Cardiac muscle cell (in vitro differentiated cells and primary cell): ENCODE data around the gene DOCK1. TPM values are rescaled to one million over a fixed set of nuclear protein-coding genes. Genes with fewer than 3 reads are reported as not detected.

Source experiments
- DNase-seq, 2 donors: peaks; one replicate each; pipeline versions ENCODE4 v3.0.0 to v3.0.0-alpha.2; 2010 to 2017; ENCODE audit warnings: low read depth in 1 of 2, low spot score in 1 of 2
- H3K27ac ChIP-seq: fragments of 200-600 bp; sonication (generic); 2 replicates; pipeline ENCODE4 v1.5.1; 2016
- H3K27me3 ChIP-seq: fragments of 200-600 bp; sonication (generic); 2 replicates; pipeline ENCODE4 v1.6.0; 2016; ENCODE audit warnings: control low read depth
- H3K36me3 ChIP-seq: fragments of 200-600 bp; sonication (generic); 2 replicates; pipeline ENCODE4 v1.5.1; 2016; ENCODE audit warnings: control low read depth
- H3K4me1 ChIP-seq: fragments of 200-600 bp; sonication (generic); 2 replicates; pipeline ENCODE4 v1.8.1; 2017; ENCODE audit warnings: low read depth, mild to moderate bottlenecking, mixed run types
- H3K4me3 ChIP-seq: fragments of 200-600 bp; sonication (generic); 2 replicates; pipeline ENCODE4 v1.5.1; 2016; ENCODE audit warnings: mild to moderate bottlenecking
- H3K9me3 ChIP-seq: fragments of 200-600 bp; sonication (generic); 2 replicates; pipeline ENCODE4 v1.5.1; 2017; ENCODE audit warnings: low read depth, mild to moderate bottlenecking, control low read depth
- polyA plus RNA-seq: library from polyadenylated mRNA; unstranded; fragments of >200 nt; fragmentation: Nextera tagmentation; extraction: Ambion mirVana; gene quantifications from 2 replicates; pipeline ENCODE4 v1.2.1, GENCODE V29; 2016
- total RNA-seq: library from RNA; depleted of rRNA; stranded (reverse); fragments of >200 nt; gene quantifications from 2 replicates; pipeline ENCODE4 v1.2.3, GENCODE V29; 2016
- TF ChIP-seq, protein P1 (sequence below): IDR thresholded peaks from 2 replicates; pipeline ENCODE4 v1.5.1; 2012; ENCODE audit warnings: low read depth, mild to moderate bottlenecking, low read length

The DOCK1 gene
- total and polyA plus RNA-seq, 2 experiments from 2014 or later, result 15.0 to 30.6 TPM

DNA sequence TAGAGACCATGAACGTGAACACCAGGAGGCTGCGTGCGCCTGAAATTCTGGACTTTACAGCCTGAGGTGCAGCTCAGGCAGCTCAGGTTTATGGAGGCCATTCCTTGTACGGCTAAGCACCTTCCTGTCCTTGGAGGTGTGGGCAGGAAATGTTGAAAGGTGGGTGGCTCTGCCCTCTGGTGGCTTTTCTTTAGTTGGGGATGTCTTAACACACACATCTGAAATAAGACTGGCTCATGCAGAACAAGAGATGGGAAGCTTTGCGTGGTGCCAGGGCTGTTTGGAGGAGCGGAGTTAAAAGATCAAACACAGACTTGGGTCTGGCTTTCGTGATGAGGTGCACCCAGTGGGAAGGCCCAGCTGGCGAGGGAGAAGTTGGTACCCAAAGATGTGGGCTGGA lies 64.1 kb downstream of the DOCK1 start:
- H3K36me3 ChIP-seq, result no peaks in the 10 kb centered on the region
- peaks cover 9% of the 10 kb centered on the region for H3K4me1 ChIP-seq
- peak in 1 of 2 donors; percentile 7 for DNase-seq
- no peaks in the 10 kb centered on the region for H3K9me3 ChIP-seq
- H3K27me3 ChIP-seq, result no peaks in the 10 kb centered on the region
- TF ChIP-seq, protein P1, sequence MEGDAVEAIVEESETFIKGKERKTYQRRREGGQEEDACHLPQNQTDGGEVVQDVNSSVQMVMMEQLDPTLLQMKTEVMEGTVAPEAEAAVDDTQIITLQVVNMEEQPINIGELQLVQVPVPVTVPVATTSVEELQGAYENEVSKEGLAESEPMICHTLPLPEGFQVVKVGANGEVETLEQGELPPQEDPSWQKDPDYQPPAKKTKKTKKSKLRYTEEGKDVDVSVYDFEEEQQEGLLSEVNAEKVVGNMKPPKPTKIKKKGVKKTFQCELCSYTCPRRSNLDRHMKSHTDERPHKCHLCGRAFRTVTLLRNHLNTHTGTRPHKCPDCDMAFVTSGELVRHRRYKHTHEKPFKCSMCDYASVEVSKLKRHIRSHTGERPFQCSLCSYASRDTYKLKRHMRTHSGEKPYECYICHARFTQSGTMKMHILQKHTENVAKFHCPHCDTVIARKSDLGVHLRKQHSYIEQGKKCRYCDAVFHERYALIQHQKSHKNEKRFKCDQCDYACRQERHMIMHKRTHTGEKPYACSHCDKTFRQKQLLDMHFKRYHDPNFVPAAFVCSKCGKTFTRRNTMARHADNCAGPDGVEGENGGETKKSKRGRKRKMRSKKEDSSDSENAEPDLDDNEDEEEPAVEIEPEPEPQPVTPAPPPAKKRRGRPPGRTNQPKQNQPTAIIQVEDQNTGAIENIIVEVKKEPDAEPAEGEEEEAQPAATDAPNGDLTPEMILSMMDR, result peak; percentile 14
- no peak overlapping the region for H3K27ac ChIP-seq
- no peak overlapping the region for H3K4me3 ChIP-seq

DNA sequence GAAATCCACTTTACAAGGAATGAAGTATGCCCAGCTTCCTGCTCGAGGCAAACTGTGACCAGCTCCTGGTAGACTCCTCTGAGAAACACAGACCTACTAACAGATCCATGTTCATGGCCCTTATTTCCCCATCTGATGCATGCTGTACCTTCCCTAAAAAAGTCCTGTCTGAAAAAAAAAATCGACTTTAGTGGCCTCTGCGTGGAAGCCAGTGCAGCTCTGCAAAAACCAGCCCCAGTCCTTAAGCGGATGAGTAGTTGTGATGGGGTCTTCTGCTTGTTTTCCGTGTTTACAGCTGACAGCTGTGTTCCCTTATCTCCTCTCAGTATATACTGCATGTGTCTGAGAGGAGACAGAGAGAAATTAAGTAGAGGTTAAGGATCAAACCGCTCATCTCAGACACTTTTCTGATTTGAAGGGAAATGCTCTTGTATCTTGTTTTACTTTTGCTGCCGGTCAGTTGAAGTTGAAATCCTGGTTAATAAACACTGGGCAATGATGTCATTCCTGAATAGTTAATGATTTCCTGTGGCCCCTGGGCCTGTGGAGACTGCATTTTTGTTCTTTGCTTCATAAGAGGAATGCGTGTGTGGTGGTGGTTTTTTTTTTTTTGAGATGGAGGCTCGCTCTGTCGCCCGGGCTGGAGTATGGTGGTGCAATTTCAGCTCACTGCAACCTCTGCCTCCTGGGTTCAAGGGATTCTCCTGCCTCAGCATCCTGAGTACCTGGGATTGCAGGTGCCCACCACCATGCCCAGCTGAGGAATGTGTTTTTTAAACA lies 67.6 kb downstream of the DOCK1 start:
- no peak overlapping the region for H3K4me3 ChIP-seq

DNA sequence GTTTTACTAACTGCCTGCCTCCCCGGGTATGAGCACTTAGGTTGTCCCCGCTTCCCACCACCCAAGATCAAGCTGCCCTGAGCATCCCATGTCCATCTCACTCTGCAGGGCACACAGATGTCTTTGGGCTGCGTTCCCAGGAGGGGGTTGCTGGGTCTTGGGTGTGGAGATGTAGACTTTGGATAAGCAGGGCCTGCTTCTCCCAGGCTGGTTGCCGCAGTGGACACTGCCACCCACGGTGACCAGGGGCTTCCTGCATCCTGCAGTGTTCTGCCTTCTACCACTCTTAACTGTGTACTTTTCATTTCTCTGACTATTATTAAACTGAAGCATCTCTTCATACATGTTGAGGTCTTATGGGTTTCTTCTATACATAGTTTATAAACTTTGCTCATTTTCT lies 70.0 kb downstream of the DOCK1 start:
- Histone ChIP-seq H3K4me1 (peaks cover 9% of the 10 kb centered on the region), H3K9me3 (no peaks in the 10 kb centered on the region), H3K27me3 (no peaks in the 10 kb centered on the region), H3K27ac (no peak overlapping the region), H3K4me3 (no peak overlapping the region), H3K36me3 (no peaks in the 10 kb centered on the region)
- no peak for DNase-seq
- TF ChIP-seq, protein P1, result no peak

More for the DNA sequence above, 67.6 kb downstream of the DOCK1 start:
- Histone ChIP-seq H3K4me1 (peaks cover 9% of the 10 kb centered on the region), H3K9me3 (no peaks in the 10 kb centered on the region), H3K27me3 (no peaks in the 10 kb centered on the region), H3K36me3 (no peaks in the 10 kb centered on the region), H3K27ac (no peak overlapping the region)
- TF ChIP-seq, protein P1, result no peak
- peak in 1 of 2 donors; percentile 91 for DNase-seq

GRCh38 chr10:126977216-126977615 lies 72.0 kb downstream of the DOCK1 start:
- Histone ChIP-seq H3K27ac (no peak overlapping the region), H3K27me3 (no peaks in the 10 kb centered on the region), H3K36me3 (no peaks in the 10 kb centered on the region), H3K4me3 (no peak overlapping the region), H3K4me1 (peaks cover 9% of the 10 kb centered on the region), H3K9me3 (no peaks in the 10 kb centered on the region)
- TF ChIP-seq, protein P1, result no peak
- DNase-seq, result no peak

DNA sequence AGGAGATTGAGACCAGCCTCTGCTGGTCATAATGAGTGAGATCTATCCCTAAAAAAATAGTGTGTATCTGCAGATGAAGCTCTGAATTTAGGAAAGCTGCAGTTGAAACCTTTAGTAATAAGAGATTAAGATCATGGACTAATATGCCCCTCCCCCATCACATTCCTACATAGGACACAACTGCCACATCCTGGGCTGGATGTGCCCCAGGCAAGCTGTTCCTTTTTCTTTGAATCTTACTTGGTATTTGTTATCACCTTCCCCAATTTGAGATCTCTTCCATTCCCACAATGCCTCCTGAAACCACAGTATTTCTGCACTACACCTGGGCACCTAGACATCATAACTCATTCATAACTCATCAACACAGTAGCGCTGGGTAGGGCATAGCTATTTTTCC lies 74.1 kb downstream of the DOCK1 start:
- TF ChIP-seq, protein P1, result no peak
- Histone ChIP-seq H3K27me3 (no peaks in the 10 kb centered on the region), H3K4me3 (no peak overlapping the region), H3K27ac (no peak overlapping the region), H3K4me1 (no peaks in the 10 kb centered on the region), H3K36me3 (no peaks in the 10 kb centered on the region), H3K9me3 (no peaks in the 10 kb centered on the region)
- DNase-seq, result no peak
